ENCODE data around the gene NONO.

NONO gene

GRCh38 chrX:71283403-71284143, at the start of gene NONO:
TSS of gene NONO (plus strand) at chrX:71283635. CDS start at chrX:71290638, 7,003 bp downstream.
- peak within 1 kb of the TSS; percentile 95 for H3K27ac ChIP-seq (ENCODE audit: low read length)
- peaks cover 6 to 19% of the 10 kb centered on the region in 2 donors for H3K4me1 ChIP-seq (ENCODE audit: control insufficient read depth in 1 of 2, insufficient read depth in 2 of 2, low read length in 2 of 2)
- no peaks in the 10 kb centered on the region for H3K9me3 ChIP-seq (ENCODE audit: control insufficient read depth in 1 of 2, low read length in 2 of 2)
- H3K4me3 ChIP-seq (ENCODE audit: low read depth in 1 of 2, low read length in 2 of 2) = peak within 1 kb of the TSS; percentile 71 to 76
- no peaks in the 10 kb centered on the region for H3K36me3 ChIP-seq (ENCODE audit: control insufficient read depth in 1 of 2, insufficient read depth in 2 of 2, low read length in 2 of 2)
- H3K27me3 ChIP-seq (ENCODE audit: low read depth, low read length) = no peaks in the 10 kb centered on the region

- Histone ChIP-seq H3K9me3 (ENCODE audit: control insufficient read depth in 1 of 2, low read length in 2 of 2) (no peaks in the 10 kb centered on the region), H3K4me3 (ENCODE audit: low read depth in 1 of 2, low read length in 2 of 2) (no peak overlapping the region), H3K27me3 (ENCODE audit: low read depth, low read length) (no peaks in the 10 kb centered on the region), H3K27ac (ENCODE audit: low read length) (no peak overlapping the region), H3K4me1 (ENCODE audit: control insufficient read depth in 1 of 2, insufficient read depth in 2 of 2, low read length in 2 of 2) (no peaks in the 10 kb centered on the region), H3K36me3 (ENCODE audit: control insufficient read depth in 1 of 2, insufficient read depth in 2 of 2, low read length in 2 of 2) (peaks cover 0 to 5% of the 10 kb centered on the region in 2 donors)
Measured at GRCh38 chrX:71235482-71235881, 48.0 kb upstream of the NONO start.

- H3K4me1 ChIP-seq (ENCODE audit: control insufficient read depth in 1 of 2, insufficient read depth in 2 of 2, low read length in 2 of 2) = no peaks in the 10 kb centered on the region
- no peaks in the 10 kb centered on the region for H3K9me3 ChIP-seq (ENCODE audit: control insufficient read depth in 1 of 2, low read length in 2 of 2)
- H3K27ac ChIP-seq (ENCODE audit: low read length) = no peak overlapping the region
- no peaks in the 10 kb centered on the region for H3K27me3 ChIP-seq (ENCODE audit: low read depth, low read length)
- H3K4me3 ChIP-seq (ENCODE audit: low read depth in 1 of 2, low read length in 2 of 2) = no peak overlapping the region
- H3K36me3 ChIP-seq (ENCODE audit: control insufficient read depth in 1 of 2, insufficient read depth in 2 of 2, low read length in 2 of 2) = peaks cover 5 to 18% of the 10 kb centered on the region in 2 donors
Measured at GRCh38 chrX:71236836-71237235, 46.6 kb upstream of the NONO start.

GRCh38 chrX:71239781-71240180, 43.7 kb upstream of the NONO start:
- Histone ChIP-seq H3K9me3 (ENCODE audit: control insufficient read depth in 1 of 2, low read length in 2 of 2) (no peaks in the 10 kb centered on the region), H3K27ac (ENCODE audit: low read length) (no peak overlapping the region), H3K4me3 (ENCODE audit: low read depth in 1 of 2, low read length in 2 of 2) (no peak overlapping the region), H3K4me1 (ENCODE audit: control insufficient read depth in 1 of 2, insufficient read depth in 2 of 2, low read length in 2 of 2) (no peaks in the 10 kb centered on the region), H3K36me3 (ENCODE audit: control insufficient read depth in 1 of 2, insufficient read depth in 2 of 2, low read length in 2 of 2) (peaks cover 16 to 47% of the 10 kb centered on the region in 2 donors), H3K27me3 (ENCODE audit: low read depth, low read length) (no peaks in the 10 kb centered on the region)

- no peaks in the 10 kb centered on the region for H3K9me3 ChIP-seq (ENCODE audit: control insufficient read depth in 1 of 2, low read length in 2 of 2)
- H3K36me3 ChIP-seq (ENCODE audit: control insufficient read depth in 1 of 2, insufficient read depth in 2 of 2, low read length in 2 of 2) = peaks cover 22 to 58% of the 10 kb centered on the region in 2 donors
- no peak overlapping the region for H3K4me3 ChIP-seq (ENCODE audit: low read depth in 1 of 2, low read length in 2 of 2)
- H3K4me1 ChIP-seq (ENCODE audit: control insufficient read depth in 1 of 2, insufficient read depth in 2 of 2, low read length in 2 of 2) = no peaks in the 10 kb centered on the region
- H3K27me3 ChIP-seq (ENCODE audit: low read depth, low read length) = no peaks in the 10 kb centered on the region
- H3K27ac ChIP-seq (ENCODE audit: low read length) = no peak overlapping the region
Measured at GRCh38 chrX:71241301-71241700, 42.1 kb upstream of the NONO start.

GRCh38 chrX:71244359-71245128, 38.9 kb upstream of the NONO start:
- Histone ChIP-seq H3K4me1 (ENCODE audit: control insufficient read depth in 1 of 2, insufficient read depth in 2 of 2, low read length in 2 of 2) (no peaks in the 10 kb centered on the region), H3K36me3 (ENCODE audit: control insufficient read depth in 1 of 2, insufficient read depth in 2 of 2, low read length in 2 of 2) (peaks cover 28 to 84% of the 10 kb centered on the region in 2 donors), H3K27ac (ENCODE audit: low read length) (no peak overlapping the region), H3K9me3 (ENCODE audit: control insufficient read depth in 1 of 2, low read length in 2 of 2) (no peaks in the 10 kb centered on the region), H3K27me3 (ENCODE audit: low read depth, low read length) (no peaks in the 10 kb centered on the region), H3K4me3 (ENCODE audit: low read depth in 1 of 2, low read length in 2 of 2) (no peak overlapping the region)

- no peak overlapping the region for H3K27ac ChIP-seq (ENCODE audit: low read length)
- no peak overlapping the region for H3K4me3 ChIP-seq (ENCODE audit: low read depth in 1 of 2, low read length in 2 of 2)
- peaks cover 28 to 88% of the 10 kb centered on the region in 2 donors for H3K36me3 ChIP-seq (ENCODE audit: control insufficient read depth in 1 of 2, insufficient read depth in 2 of 2, low read length in 2 of 2)
- no peaks in the 10 kb centered on the region for H3K9me3 ChIP-seq (ENCODE audit: control insufficient read depth in 1 of 2, low read length in 2 of 2)
- no peaks in the 10 kb centered on the region for H3K27me3 ChIP-seq (ENCODE audit: low read depth, low read length)
- H3K4me1 ChIP-seq (ENCODE audit: control insufficient read depth in 1 of 2, insufficient read depth in 2 of 2, low read length in 2 of 2) = no peaks in the 10 kb centered on the region
Measured at GRCh38 chrX:71245159-71245558, 38.3 kb upstream of the NONO start.

- Histone ChIP-seq H3K27me3 (ENCODE audit: low read depth, low read length) (no peaks in the 10 kb centered on the region), H3K4me1 (ENCODE audit: control insufficient read depth in 1 of 2, insufficient read depth in 2 of 2, low read length in 2 of 2) (peaks cover 0 to 20% of the 10 kb centered on the region in 2 donors), H3K4me3 (ENCODE audit: low read depth in 1 of 2, low read length in 2 of 2) (no peak overlapping the region), H3K36me3 (ENCODE audit: control insufficient read depth in 1 of 2, insufficient read depth in 2 of 2, low read length in 2 of 2) (peaks cover 6 to 35% of the 10 kb centered on the region in 2 donors), H3K27ac (ENCODE audit: low read length) (no peak overlapping the region), H3K9me3 (ENCODE audit: control insufficient read depth in 1 of 2, low read length in 2 of 2) (no peaks in the 10 kb centered on the region)
Measured at GRCh38 chrX:71250841-71251240, 32.6 kb upstream of the NONO start.

GRCh38 chrX:71251466-71251973, 31.9 kb upstream of the NONO start:
- H3K36me3 ChIP-seq (ENCODE audit: control insufficient read depth in 1 of 2, insufficient read depth in 2 of 2, low read length in 2 of 2) = peaks cover 6 to 31% of the 10 kb centered on the region in 2 donors
- no peaks in the 10 kb centered on the region for H3K27me3 ChIP-seq (ENCODE audit: low read depth, low read length)
- no peak overlapping the region for H3K27ac ChIP-seq (ENCODE audit: low read length)
- no peak overlapping the region for H3K4me3 ChIP-seq (ENCODE audit: low read depth in 1 of 2, low read length in 2 of 2)
- H3K4me1 ChIP-seq (ENCODE audit: control insufficient read depth in 1 of 2, insufficient read depth in 2 of 2, low read length in 2 of 2) = peaks cover 0 to 20% of the 10 kb centered on the region in 2 donors
- H3K9me3 ChIP-seq (ENCODE audit: control insufficient read depth in 1 of 2, low read length in 2 of 2) = no peaks in the 10 kb centered on the region

- Histone ChIP-seq H3K36me3 (ENCODE audit: control insufficient read depth in 1 of 2, insufficient read depth in 2 of 2, low read length in 2 of 2) (peaks cover 6 to 24% of the 10 kb centered on the region in 2 donors), H3K27ac (ENCODE audit: low read length) (no peak overlapping the region), H3K27me3 (ENCODE audit: low read depth, low read length) (no peaks in the 10 kb centered on the region), H3K9me3 (ENCODE audit: control insufficient read depth in 1 of 2, low read length in 2 of 2) (no peaks in the 10 kb centered on the region), H3K4me1 (ENCODE audit: control insufficient read depth in 1 of 2, insufficient read depth in 2 of 2, low read length in 2 of 2) (peaks cover 0 to 20% of the 10 kb centered on the region in 2 donors), H3K4me3 (ENCODE audit: low read depth in 1 of 2, low read length in 2 of 2) (peak overlapping the region in 1 of 2 donors; percentile 83)
Measured at GRCh38 chrX:71252221-71252620, 31.2 kb upstream of the NONO start.

Data from muscle layer of duodenum (tissue), 2 donors.